Islet of Langerhans (tissue), 1 donor: Measurements from ENCODE around the gene LCOR.

Experiments
- FAIRE-seq: peaks from one replicate; lab custom pipeline; 2011; peaks lifted over from hg19 to GRCh38; lab: Jason Lieb, UNC

The LCOR gene

DNA sequence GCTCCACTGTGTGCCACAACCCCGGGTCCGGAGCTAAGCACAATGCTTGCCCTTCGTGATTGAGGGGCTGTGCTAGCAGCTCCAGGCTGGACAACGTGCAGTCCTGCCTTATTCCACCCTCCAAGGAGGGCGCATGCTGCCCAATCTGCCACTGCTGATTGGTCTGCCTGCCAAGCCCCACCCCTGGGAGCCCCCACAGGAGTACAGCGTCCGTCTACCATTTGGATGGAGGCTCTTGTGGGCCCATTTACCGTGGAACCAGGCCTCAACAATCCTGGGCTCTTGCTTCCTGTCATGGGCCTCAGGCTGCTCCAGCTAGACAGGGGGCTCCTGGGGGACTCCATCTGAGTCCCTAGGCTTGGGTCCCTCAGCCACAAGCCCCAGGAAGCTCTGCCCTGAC lies 180.4 kb downstream of the LCOR start:
- FAIRE-seq: no peak

- no peak for FAIRE-seq
These were observed 181.5 kb downstream of the LCOR start for GRCh38 chr10:97013568-97013967.

GRCh38 chr10:97013983-97014382 lies 181.9 kb downstream of the LCOR start:
- FAIRE-seq: no peak

DNA sequence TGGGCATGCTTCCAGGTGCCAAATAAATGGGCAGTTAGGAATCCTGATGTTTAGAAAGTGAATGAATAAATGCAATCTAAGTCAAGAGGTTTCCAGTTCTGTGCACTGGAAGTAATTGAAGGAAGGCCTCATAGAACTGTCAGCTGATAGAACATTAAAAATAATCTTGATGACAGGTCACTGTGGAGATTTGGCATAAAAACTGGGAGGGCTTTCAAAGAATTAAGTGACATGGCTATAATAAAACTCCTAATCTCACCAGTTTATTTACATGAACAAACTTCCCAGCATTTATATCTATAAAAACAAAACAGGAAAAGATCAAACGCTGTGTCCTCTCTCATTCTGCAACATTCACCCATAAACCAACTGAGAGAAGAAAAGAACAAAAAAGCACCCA lies 183.1 kb downstream of the LCOR start:
- FAIRE-seq: no peak

GRCh38 chr10:97016728-97017473 lies 184.8 kb downstream of the LCOR start:
- no peak for FAIRE-seq

- no peak for FAIRE-seq
These were observed 185.4 kb downstream of the LCOR start for GRCh38 chr10:97017474-97017903.

- FAIRE-seq: no peak
These were observed 186.4 kb downstream of the LCOR start for GRCh38 chr10:97018251-97019212.

GRCh38 chr10:97019213-97019844 lies 187.2 kb downstream of the LCOR start:
- no peak for FAIRE-seq

DNA sequence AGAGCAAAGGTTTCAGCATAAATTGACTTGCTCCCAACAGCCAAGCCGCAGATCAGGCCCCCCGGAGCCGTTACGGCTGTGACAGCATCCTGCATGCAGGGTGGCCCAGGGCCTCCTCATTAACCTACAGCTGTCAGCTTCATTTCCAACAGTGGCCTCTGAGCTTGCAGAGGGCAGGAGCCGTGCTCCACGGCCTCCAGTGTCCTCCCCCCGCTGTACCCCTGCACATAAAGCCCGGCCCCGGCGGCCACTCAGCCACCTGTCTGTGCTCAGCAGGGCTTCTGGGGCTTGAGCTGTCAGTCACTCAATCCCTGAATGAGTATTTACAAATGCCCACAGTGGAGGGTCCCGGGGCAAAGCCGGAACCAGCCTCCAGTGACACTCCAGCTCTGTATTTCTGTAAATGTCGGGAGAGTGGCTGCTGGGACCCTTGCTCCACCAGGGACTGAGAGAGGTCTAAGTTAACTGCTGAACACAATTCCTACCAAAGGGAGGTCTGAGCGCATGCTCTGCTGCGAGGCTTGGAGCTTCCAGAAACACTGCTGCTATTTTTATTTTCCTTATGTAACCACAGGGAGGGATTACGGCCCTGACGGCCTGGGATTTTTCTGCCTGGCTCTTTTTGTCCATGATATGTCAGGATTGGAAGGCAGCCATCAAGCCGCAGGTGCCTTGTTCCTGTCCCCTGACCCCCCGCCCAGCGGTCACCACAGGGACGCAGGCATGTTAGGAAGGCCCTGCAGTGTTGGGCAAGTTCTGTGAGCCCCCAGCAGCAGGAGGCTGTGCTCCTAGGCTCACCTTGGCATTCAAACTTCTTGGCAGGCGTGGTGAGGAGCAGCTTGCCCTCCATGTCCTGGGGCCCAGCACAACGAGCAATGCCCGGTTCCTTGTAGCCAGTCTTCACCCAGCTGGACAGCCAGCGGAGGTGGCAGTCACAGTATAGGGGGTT lies 188.6 kb downstream of the LCOR start:
- FAIRE-seq: no peak

GRCh38 chr10:97022616-97023015 lies 190.5 kb downstream of the LCOR start:
- no peak for FAIRE-seq

- FAIRE-seq: no peak
These were observed 191.5 kb downstream of the LCOR start for GRCh38 chr10:97023401-97024167.

DNA sequence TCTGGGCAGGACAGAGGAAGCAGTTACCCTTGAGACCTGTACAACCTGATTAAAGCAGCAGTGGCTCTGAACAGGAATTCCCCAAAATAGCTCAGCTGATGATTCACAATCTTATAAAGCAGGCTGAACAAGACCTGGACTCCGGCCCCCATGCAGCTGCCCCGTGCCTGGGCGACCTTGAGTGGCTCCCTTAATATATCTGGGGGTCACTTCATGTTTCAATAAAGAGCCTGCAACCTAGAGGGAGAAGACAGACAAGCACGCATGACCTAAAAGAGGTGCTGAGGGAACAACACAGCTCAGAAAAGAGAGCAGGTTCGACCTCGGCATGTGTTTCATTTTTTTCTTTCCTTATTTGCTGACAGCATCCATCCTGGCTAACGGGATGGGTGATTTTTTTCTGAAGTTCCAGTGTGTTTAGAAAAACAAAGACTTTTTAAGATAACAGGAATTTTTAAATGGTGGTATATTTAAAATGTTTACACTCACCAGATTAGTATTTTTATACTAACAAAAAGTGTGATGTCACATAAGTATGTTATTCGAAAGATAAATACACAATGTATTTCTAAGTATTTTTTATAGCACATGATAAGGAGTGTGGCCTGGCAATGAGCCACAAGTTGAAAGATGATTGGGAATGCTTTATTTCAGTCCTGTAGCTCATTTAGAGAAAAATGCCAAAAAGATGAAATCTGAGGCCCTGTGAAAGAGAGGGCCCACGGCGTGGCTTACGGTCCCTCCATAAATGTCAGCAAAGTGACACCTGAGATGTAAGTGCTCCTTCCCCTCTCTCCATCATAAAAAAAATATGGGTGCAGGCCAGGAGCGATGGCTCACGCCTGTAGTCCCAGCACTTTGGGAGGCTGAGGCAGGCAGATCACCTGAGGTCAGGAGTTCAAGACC lies 192.3 kb downstream of the LCOR start:
- no peak for FAIRE-seq

GRCh38 chr10:97025613-97026242 lies 193.6 kb downstream of the LCOR start:
- no peak for FAIRE-seq

DNA sequence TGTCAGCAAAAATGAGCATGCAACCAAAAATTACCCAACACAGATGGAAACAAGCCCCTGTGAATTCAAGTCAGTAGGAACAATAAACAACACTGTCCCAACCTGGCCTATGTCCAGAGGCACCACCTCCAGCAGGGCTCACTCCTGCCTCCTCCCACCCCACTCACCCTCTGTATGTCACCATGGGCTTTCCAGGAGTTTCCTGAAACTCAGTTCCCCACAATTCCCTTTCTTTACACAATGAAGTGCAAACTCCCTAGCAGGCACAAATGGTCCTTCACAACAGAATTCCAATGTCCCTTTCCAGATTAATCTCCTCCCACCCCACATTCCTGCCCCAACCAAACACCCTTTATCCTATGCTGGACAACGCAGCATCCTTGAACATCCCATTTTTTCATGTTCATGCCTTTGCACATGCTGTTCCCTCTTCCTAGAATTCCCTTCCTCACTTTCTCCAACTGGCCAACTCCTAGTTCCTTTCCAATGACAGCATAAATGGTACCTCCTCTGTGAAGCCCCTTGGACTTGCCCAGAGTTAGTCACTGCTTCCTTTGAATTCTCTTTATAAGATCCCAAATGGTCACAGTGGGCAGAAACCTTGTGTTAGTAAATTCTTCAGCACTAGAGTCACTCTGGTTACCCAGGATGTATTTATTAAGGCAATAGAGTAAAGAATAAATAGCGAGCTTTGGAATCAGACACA lies 196.2 kb downstream of the LCOR start:
- FAIRE-seq: no peak

- FAIRE-seq: no peak
These were observed 196.7 kb downstream of the LCOR start for GRCh38 chr10:97028832-97029178.

DNA sequence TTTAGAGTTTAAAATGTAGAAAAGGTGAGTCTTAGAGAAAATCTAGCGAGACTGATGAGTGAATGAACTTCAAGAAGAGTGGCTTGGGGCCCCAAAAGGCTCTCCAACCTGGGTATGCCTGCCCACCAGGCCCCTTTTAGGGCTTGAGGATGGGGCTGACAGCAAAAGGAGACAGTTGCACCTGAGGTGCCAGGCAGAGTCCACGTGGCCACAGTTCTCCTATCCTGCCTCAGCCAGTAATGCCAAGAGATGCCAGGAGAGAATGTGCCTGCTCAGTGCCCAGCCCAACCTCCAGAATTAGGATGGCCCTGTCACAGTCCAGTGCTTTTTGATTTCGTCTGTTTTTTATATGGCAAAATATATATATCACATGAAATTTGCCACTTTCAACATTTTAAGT lies 197.2 kb downstream of the LCOR start:
- no peak for FAIRE-seq

DNA sequence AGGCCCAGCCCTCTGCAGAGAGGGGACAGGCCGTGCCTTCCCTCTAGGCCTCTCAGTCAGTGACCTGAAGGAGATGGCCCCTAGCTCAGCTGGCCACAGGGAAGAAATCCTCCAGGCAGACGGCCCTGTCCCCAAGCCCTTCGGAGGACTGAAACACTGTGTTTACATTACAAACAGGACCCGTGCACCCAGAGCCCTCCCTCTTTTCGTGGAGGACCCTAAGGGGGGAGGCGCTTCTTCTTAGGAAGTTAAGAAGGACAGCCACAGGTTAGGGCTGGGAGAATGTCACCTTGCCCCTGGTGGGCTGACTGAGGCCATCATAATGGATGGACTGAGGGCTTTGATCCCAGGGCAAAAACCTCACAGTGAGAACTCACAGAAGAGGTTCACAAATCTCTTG lies 198.8 kb downstream of the LCOR start:
- FAIRE-seq: no peak

DNA sequence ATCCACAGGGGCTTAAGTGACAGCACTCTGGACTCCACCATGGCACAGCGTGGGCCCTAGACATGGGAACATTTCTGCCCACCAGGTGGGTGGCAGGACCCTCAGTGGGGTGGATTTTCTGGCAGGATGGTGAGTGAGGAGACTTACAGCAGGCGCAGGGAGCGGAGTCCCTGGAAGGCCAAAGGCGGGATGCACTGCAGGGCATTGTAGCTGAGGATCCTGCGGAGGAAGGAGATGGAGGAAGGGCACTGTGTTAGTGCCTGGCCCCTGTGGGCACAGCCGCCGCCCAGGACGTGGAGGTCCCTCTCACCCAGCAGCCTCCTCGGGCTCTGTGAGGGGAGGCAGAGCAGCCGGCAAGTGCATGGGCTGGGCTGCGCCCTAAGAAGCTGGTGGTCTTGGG lies 199.4 kb downstream of the LCOR start:
- no peak for FAIRE-seq

GRCh38 chr10:97032624-97033023 lies 200.5 kb downstream of the LCOR start:
- FAIRE-seq: no peak
